Chondrocyte (in vitro differentiated cells): ENCODE measurements around the gene TMEM266. TPM values are rescaled to one million over a fixed set of nuclear protein-coding genes. Genes with fewer than 3 reads are reported as not detected.
"Not testable (repeated sequence)": the region's sequence is repeated elsewhere in the genome, so short reads cannot be mapped to it uniquely, and the experiment has no call there.

Experiments used
- DNase-seq: peaks from one replicate; pipeline ENCODE4 v3.0.0; 2021; ENCODE audit warnings: mixed read lengths, low spot score
- H3K27ac Mint-ChIP-seq: one replicate; pipeline ENCODE4 v1.8.0; 2021; ENCODE audit warnings: mild to moderate bottlenecking, moderate library complexity, mixed read lengths; ENCODE audit not compliant: unreplicated experiment
- H3K27me3 Mint-ChIP-seq: 2 replicates; pipeline ENCODE4 v1.8.0; 2021; ENCODE audit warnings: low read depth, mixed read lengths
- H3K36me3 Mint-ChIP-seq: 2 replicates; pipeline ENCODE4 v1.8.0; 2021; ENCODE audit warnings: low read depth, mixed read lengths
- H3K4me1 Mint-ChIP-seq: 2 replicates; pipeline ENCODE4 v1.8.0; 2021; ENCODE audit warnings: low read depth, mild to moderate bottlenecking, mixed read lengths
- H3K4me3 Mint-ChIP-seq: one replicate; pipeline ENCODE4 v1.8.0; 2021; ENCODE audit warnings: mild to moderate bottlenecking, moderate library complexity, mixed read lengths; ENCODE audit not compliant: unreplicated experiment
- H3K9me3 Mint-ChIP-seq: 2 replicates; pipeline ENCODE4 v1.8.0; 2021; ENCODE audit warnings: low read depth, mixed read lengths
- CTCF ChIP-seq: fragments of 200-600 bp; sonication (generic); IDR thresholded peaks from 2 replicates; pipeline ENCODE4 v1.5.0; 2021; ENCODE audit warnings: antibody characterized with exemption, mild to moderate bottlenecking, moderate library complexity
- total RNA-seq: library from RNA; stranded (reverse); gene quantifications from 3 replicates; pipeline ENCODE4 v1.2.1, GENCODE V29; 2021

The TMEM266 gene
- total RNA-seq, 1 donor from 2014 or later, result 0.20 TPM

GRCh38 chr15:76032046-76032445 is 27.7 kb upstream of the TMEM266 start:
- H3K27ac Mint-ChIP-seq, result no peak overlapping the region
- no peak for TF ChIP-seq CTCF
- H3K4me3 Mint-ChIP-seq, result no peak overlapping the region
- no peaks in the 10 kb centered on the region for H3K4me1 Mint-ChIP-seq
- peaks cover 41% of the 10 kb centered on the region for H3K27me3 Mint-ChIP-seq
- H3K9me3 Mint-ChIP-seq, result peaks cover 20% of the 10 kb centered on the region
- DNase-seq, result no peak
- H3K36me3 Mint-ChIP-seq, result no peaks in the 10 kb centered on the region

- H3K4me1 Mint-ChIP-seq, result no peaks in the 10 kb centered on the region
- peaks cover 45% of the 10 kb centered on the region for H3K27me3 Mint-ChIP-seq
- DNase-seq, result no peak
- H3K27ac Mint-ChIP-seq, result no peak overlapping the region
- no peak for TF ChIP-seq CTCF
- peaks cover 11% of the 10 kb centered on the region for H3K9me3 Mint-ChIP-seq
- H3K36me3 Mint-ChIP-seq, result no peaks in the 10 kb centered on the region
- H3K4me3 Mint-ChIP-seq, result no peak overlapping the region
Measured at GRCh38 chr15:76033438-76033837, 26.3 kb upstream of the TMEM266 start.

GRCh38 chr15:76034111-76034510 is 25.7 kb upstream of the TMEM266 start:
- no peak for TF ChIP-seq CTCF
- no peaks in the 10 kb centered on the region for H3K4me1 Mint-ChIP-seq
- H3K36me3 Mint-ChIP-seq, result no peaks in the 10 kb centered on the region
- H3K9me3 Mint-ChIP-seq, result peaks cover 11% of the 10 kb centered on the region
- DNase-seq, result no peak
- peaks cover 51% of the 10 kb centered on the region for H3K27me3 Mint-ChIP-seq
- H3K4me3 Mint-ChIP-seq, result no peak overlapping the region
- H3K27ac Mint-ChIP-seq, result no peak overlapping the region

GRCh38 chr15:76035593-76035992 is 24.2 kb upstream of the TMEM266 start:
- no peak for DNase-seq
- Mint-ChIP-seq H3K4me1 (no peaks in the 10 kb centered on the region), H3K27me3 (peaks cover 57% of the 10 kb centered on the region), H3K36me3 (peaks cover 1% of the 10 kb centered on the region), H3K4me3 (no peak overlapping the region), H3K27ac (no peak overlapping the region), H3K9me3 (peaks cover 9% of the 10 kb centered on the region)
- no peak for TF ChIP-seq CTCF

GRCh38 chr15:76038512-76038911 is 21.3 kb upstream of the TMEM266 start:
- DNase-seq, result no peak
- Mint-ChIP-seq H3K9me3 (peaks cover 33% of the 10 kb centered on the region), H3K36me3 (peaks cover 9% of the 10 kb centered on the region), H3K27ac (no peak overlapping the region), H3K4me3 (no peak overlapping the region), H3K4me1 (no peaks in the 10 kb centered on the region), H3K27me3 (peaks cover 63% of the 10 kb centered on the region)
- no peak for TF ChIP-seq CTCF

- H3K4me1 Mint-ChIP-seq, H3K4me3 Mint-ChIP-seq, DNase-seq, H3K36me3 Mint-ChIP-seq, H3K9me3 Mint-ChIP-seq, H3K27ac Mint-ChIP-seq: not testable (repeated sequence)
- H3K27me3 Mint-ChIP-seq, result peaks cover 45% of the 10 kb centered on the region
Measured at GRCh38 chr15:76054201-76054600, 5.6 kb upstream of the TMEM266 start.
